Osteocyte (in vitro differentiated cells): ENCODE data around the gene AKNA. TPM values are rescaled to one million over a fixed set of nuclear protein-coding genes. Genes with fewer than 3 reads are reported as not detected.
A peak's percentile ranks its signal among the peaks of the same experiment; 100 is the strongest.

Experiments used
- DNase-seq: peaks from one replicate; pipeline ENCODE4 v3.0.0; 2021; ENCODE audit warnings: mixed read lengths; ENCODE audit not compliant: unreplicated experiment; ENCODE audit errors: extremely low spot score
- H3K27ac Mint-ChIP-seq: one replicate; pipeline ENCODE4 v1.8.0; 2021; ENCODE audit warnings: mild to moderate bottlenecking, mixed read lengths; ENCODE audit not compliant: unreplicated experiment
- H3K27me3 Mint-ChIP-seq: one replicate; pipeline ENCODE4 v1.8.0; 2021; ENCODE audit warnings: mixed read lengths; ENCODE audit not compliant: unreplicated experiment
- H3K36me3 Mint-ChIP-seq: one replicate; pipeline ENCODE4 v1.8.0; 2021; ENCODE audit warnings: mixed read lengths; ENCODE audit not compliant: unreplicated experiment
- H3K4me1 Mint-ChIP-seq: one replicate; pipeline ENCODE4 v1.8.0; 2021; ENCODE audit warnings: mixed read lengths; ENCODE audit not compliant: unreplicated experiment
- H3K4me3 Mint-ChIP-seq: one replicate; pipeline ENCODE4 v1.8.0; 2021; ENCODE audit warnings: mild to moderate bottlenecking, moderate library complexity, mixed read lengths; ENCODE audit not compliant: unreplicated experiment
- H3K9me3 Mint-ChIP-seq: one replicate; pipeline ENCODE4 v1.8.0; 2021; ENCODE audit warnings: mixed read lengths; ENCODE audit not compliant: unreplicated experiment
- total RNA-seq: library from RNA; stranded (reverse); gene quantifications from 2 replicates; pipeline ENCODE4 v1.2.1, GENCODE V29; 2021
- TF ChIP-seq, protein P1 (sequence below): fragments of 200-600 bp; sonication (generic); IDR thresholded peaks from 2 replicates; pipeline ENCODE4 v1.5.0; 2021; ENCODE audit warnings: antibody characterized with exemption, mild to moderate bottlenecking, moderate library complexity

Gene AKNA
- total RNA-seq, 1 donor from 2014 or later: 36.0 TPM

DNA sequence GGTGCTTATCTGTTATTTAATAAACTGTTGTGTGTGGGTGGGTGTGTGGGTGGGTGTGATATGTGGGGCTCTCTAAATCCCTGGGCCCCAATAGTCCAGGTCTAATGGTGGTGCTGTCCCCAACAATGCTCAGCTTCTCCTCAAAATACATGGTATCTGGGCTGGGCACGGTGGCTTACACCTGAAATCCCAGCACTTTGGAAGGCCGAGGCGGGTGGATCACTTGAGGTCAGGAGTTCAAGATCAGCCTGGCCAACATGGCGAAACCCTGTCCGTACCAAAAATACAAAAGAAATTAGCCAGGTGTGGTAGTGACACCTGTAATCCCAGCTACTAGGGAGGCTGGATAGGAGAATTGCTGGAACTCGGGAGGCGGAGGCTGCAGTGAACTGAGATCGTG is 69.4 kb downstream of the AKNA start:
- H3K27ac Mint-ChIP-seq: peak overlapping the region; percentile 68
- no peaks in the 10 kb centered on the region for H3K36me3 Mint-ChIP-seq
- TF ChIP-seq, protein P1, sequence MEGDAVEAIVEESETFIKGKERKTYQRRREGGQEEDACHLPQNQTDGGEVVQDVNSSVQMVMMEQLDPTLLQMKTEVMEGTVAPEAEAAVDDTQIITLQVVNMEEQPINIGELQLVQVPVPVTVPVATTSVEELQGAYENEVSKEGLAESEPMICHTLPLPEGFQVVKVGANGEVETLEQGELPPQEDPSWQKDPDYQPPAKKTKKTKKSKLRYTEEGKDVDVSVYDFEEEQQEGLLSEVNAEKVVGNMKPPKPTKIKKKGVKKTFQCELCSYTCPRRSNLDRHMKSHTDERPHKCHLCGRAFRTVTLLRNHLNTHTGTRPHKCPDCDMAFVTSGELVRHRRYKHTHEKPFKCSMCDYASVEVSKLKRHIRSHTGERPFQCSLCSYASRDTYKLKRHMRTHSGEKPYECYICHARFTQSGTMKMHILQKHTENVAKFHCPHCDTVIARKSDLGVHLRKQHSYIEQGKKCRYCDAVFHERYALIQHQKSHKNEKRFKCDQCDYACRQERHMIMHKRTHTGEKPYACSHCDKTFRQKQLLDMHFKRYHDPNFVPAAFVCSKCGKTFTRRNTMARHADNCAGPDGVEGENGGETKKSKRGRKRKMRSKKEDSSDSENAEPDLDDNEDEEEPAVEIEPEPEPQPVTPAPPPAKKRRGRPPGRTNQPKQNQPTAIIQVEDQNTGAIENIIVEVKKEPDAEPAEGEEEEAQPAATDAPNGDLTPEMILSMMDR: no peak
- H3K4me3 Mint-ChIP-seq: no peak overlapping the region
- H3K4me1 Mint-ChIP-seq: peaks cover 10% of the 10 kb centered on the region
- H3K27me3 Mint-ChIP-seq: peaks cover 4% of the 10 kb centered on the region
- no peaks in the 10 kb centered on the region for H3K9me3 Mint-ChIP-seq
- peak; percentile 49 for DNase-seq

DNA sequence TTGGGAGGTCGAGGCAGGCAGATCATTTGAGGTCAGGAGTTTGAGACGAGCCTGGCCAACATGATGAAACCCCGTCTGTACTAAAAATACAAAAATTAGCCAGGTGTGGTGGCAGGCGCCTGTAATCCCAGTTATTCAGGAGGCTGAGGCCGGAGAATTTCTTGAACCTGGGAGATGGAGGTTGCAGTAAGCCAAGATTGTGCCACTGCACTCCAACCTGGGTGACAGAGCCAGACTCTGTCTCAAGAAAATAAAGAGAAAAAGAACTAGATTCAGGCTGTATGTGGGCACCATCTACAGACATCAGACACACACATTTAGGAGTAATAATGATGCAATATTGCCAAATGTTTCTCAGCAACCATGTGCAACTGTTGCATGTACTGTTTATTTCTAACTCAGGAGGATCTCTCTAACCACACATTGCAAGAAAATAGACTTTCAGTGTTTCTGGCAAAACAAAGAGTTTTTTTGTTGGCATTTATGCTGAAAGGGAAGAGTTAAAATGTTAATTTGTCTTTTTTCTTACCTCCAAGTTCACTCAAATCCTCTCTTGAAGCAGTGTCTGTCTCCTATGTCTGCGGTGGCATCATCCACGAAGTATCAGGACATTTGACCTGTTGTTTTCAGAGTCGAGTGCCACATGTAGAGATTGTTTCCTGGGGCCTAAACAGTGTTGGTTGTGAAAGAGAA is 70.0 kb downstream of the AKNA start:
- H3K4me3 Mint-ChIP-seq: no peak overlapping the region
- H3K27ac Mint-ChIP-seq: peak overlapping the region; percentile 68
- DNase-seq: peak; percentile 53
- H3K27me3 Mint-ChIP-seq: peaks cover 4% of the 10 kb centered on the region
- TF ChIP-seq, protein P1: no peak
- H3K36me3 Mint-ChIP-seq: no peaks in the 10 kb centered on the region
- no peaks in the 10 kb centered on the region for H3K9me3 Mint-ChIP-seq
- H3K4me1 Mint-ChIP-seq: peaks cover 10% of the 10 kb centered on the region

DNA sequence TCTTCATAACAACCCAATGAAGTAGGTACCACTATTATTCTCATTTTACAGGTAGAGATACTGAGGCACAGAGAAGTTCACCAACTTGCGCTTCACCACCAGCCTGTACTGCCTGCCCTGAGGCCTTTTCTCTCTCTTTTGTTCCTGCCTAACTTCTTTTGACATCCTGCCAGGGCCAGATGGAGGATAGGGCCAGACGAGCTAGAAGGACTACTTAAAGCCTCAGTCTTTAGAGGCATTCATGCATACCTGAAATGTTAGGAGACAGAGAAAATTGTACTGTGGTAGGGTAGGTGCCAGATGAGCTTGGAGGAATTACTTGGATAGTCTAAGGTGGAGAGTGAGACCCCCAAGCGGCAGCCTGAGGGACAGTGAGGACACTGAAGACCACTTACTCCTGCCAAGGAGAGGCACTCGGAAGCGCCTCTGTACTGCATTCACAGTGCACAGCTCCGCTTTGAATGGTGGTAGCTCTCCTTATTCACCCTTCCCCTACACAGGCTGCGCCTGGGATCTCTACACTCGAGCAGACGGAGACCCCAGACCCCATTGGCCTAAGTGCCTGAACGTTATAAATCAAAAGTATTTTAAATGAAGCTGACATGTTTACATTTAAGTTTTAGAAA is 71.1 kb downstream of the AKNA start:
- DNase-seq: peak; percentile 49
- peaks cover 10% of the 10 kb centered on the region for H3K4me1 Mint-ChIP-seq
- H3K9me3 Mint-ChIP-seq: no peaks in the 10 kb centered on the region
- TF ChIP-seq, protein P1: no peak
- no peak overlapping the region for H3K27ac Mint-ChIP-seq
- peaks cover 2% of the 10 kb centered on the region for H3K36me3 Mint-ChIP-seq
- peaks cover 4% of the 10 kb centered on the region for H3K27me3 Mint-ChIP-seq
- H3K4me3 Mint-ChIP-seq: no peak overlapping the region

DNA sequence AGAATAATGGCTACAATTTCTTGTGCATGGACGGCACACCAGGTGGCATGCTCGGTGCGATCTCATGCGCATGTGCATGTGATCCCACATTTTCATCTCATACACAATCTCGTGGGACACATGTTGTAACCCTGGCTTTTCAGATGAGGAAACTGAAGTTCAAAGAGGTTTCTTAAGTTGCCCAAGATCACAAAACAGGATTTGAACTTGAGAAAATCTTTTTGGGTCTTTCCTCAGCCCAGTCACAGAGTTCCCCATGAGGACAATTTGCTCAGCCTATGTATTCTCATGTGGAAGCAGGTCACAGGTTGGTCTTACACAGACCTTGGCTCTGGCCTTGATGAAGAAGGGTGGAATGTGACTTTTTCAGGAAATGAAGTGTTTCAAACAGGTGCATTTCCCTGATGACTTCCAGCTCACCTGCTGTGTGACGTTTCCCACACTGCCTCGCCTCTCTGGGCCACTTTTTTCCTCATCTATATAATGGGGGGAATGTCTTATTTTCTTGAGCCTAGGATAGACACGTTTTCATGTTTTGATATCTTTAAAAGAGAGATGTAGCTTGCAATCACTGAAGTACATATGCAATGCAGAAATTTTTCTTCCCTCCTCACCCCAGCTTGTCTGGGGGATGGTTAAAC is 71.9 kb downstream of the AKNA start:
- no peak overlapping the region for H3K27ac Mint-ChIP-seq

More for the DNA sequence above, 71.9 kb downstream of the AKNA start:
- peaks cover 7% of the 10 kb centered on the region for H3K36me3 Mint-ChIP-seq
- H3K9me3 Mint-ChIP-seq: no peaks in the 10 kb centered on the region
- H3K4me1 Mint-ChIP-seq: peaks cover 10% of the 10 kb centered on the region
- TF ChIP-seq, protein P1: no peak
- peaks cover 4% of the 10 kb centered on the region for H3K27me3 Mint-ChIP-seq
- no peak overlapping the region for H3K4me3 Mint-ChIP-seq
- DNase-seq: no peak
